ENCODE results near the gene F2.

F2 gene

DNA sequence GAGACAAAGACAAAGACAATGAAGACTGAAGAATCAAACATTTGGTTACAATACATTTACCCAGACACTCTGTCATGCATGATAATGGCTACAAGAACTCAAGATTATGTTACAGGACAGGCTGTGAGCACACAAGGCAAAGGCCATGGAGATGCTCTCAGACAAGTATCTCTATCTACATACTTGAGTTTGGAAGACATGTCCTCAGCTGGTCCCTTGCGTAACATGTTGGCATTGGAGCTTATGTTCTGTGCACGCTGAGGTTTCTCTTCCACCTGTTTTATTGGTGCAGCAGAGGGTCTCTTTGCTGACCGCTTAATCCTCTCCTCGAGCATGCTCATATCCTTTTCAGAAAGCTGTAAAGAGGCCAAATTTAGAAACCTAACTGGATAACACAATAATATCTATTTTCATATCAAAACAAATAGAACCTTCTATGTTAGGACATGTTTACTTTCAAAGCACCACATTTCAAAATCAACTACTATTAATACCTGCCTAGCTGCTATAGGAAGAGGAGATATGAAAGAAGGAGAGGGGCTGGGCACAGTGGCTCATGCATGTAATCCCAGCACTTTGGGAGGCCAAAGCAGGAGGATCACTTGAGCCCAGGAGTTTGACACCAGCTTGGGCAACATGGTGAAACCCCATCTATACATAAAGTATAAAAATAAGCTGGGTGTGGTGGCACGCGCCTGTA, 41.6 kb downstream of the F2 start:
- no peak overlapping the region for H3K4me3 ChIP-seq (ENCODE audit: low read depth in 1 of 2, low read length in 2 of 2)
- no peaks in the 10 kb centered on the region for H3K9me3 ChIP-seq (ENCODE audit: low read length)
- H3K4me1 ChIP-seq (ENCODE audit: insufficient read depth, low read length): no peaks in the 10 kb centered on the region
- H3K27ac ChIP-seq (ENCODE audit: low read depth, low read length): no peak overlapping the region
- no peaks in the 10 kb centered on the region for H3K27me3 ChIP-seq (ENCODE audit: control insufficient read depth in 1 of 2, insufficient read depth in 2 of 2, low read length in 2 of 2)
- peaks cover 53% of the 10 kb centered on the region for H3K36me3 ChIP-seq (ENCODE audit: insufficient read depth, low read length)
- H3K9ac ChIP-seq (ENCODE audit: low read length): no peak overlapping the region

DNA sequence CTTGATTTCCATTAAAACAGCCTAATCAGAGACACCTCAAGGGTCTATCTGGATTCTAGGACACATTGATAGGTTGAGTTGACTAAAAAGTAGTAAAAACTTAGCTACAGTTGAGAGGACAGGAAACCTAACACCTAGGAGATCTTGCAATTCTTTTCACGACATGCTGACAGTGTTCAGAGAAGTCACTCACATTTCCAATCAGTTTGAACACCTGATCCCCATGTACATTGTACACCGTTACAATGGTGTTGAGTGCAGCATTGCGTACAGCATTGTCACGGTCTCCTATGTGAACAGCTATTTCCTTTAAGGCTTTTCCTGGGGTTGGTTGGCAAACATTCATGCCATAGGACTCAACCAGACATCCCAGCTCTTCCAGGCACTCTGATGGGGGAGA, 42.8 kb downstream of the F2 start:
- Histone ChIP-seq H3K36me3 (ENCODE audit: insufficient read depth, low read length) (peaks cover 53% of the 10 kb centered on the region), H3K4me1 (ENCODE audit: insufficient read depth, low read length) (no peaks in the 10 kb centered on the region), H3K9ac (ENCODE audit: low read length) (no peak overlapping the region), H3K9me3 (ENCODE audit: low read length) (no peaks in the 10 kb centered on the region), H3K4me3 (ENCODE audit: low read depth in 1 of 2, low read length in 2 of 2) (no peak overlapping the region), H3K27ac (ENCODE audit: low read depth, low read length) (no peak overlapping the region), H3K27me3 (ENCODE audit: control insufficient read depth in 1 of 2, insufficient read depth in 2 of 2, low read length in 2 of 2) (no peaks in the 10 kb centered on the region)

DNA sequence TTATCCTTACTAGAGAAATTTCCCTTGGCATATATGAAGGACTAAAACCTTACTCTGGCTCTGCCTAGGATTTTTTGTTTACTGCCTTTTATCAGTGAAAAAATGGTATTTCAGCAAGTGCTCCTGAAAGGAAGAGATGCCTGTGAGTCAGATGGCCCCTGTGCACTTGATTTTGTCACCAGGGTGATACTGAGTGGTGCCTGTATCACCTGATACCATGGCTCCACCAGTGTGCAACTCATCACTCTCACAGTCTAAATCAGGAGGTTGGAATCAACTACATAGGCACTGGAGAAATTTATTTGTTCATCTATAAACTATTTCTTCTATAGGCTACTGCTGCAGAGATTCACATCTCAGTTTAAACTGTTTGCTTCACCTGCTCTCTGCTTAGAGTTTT, 43.2 kb downstream of the F2 start:
- no peak overlapping the region for H3K9ac ChIP-seq (ENCODE audit: low read length)
- H3K9me3 ChIP-seq (ENCODE audit: low read length): no peaks in the 10 kb centered on the region
- no peak overlapping the region for H3K4me3 ChIP-seq (ENCODE audit: low read depth in 1 of 2, low read length in 2 of 2)
- peaks cover 53% of the 10 kb centered on the region for H3K36me3 ChIP-seq (ENCODE audit: insufficient read depth, low read length)
- no peaks in the 10 kb centered on the region for H3K27me3 ChIP-seq (ENCODE audit: control insufficient read depth in 1 of 2, insufficient read depth in 2 of 2, low read length in 2 of 2)
- H3K4me1 ChIP-seq (ENCODE audit: insufficient read depth, low read length): no peaks in the 10 kb centered on the region
- no peak overlapping the region for H3K27ac ChIP-seq (ENCODE audit: low read depth, low read length)

DNA sequence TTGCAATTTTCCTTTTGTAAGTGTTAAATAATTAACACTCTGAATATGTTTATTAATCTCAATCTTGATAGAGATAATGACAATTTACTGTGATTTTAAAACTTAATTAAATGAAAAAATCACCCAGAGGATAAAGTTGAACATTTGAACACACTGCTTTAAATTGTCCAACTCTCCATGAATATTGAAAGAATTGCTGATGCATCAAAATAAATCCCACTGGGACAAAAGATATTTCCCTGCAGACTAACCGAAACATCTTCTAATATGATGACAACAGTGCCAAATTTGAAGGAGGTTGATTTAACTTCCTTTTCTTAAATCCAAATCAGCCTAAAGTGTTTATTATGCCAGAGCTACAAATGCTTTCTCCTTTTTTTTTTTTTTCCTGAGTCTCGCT, 47.6 kb downstream of the F2 start:
- peaks cover 42% of the 10 kb centered on the region for H3K36me3 ChIP-seq (ENCODE audit: insufficient read depth, low read length)
- H3K27me3 ChIP-seq (ENCODE audit: control insufficient read depth in 1 of 2, insufficient read depth in 2 of 2, low read length in 2 of 2): no peaks in the 10 kb centered on the region
- no peaks in the 10 kb centered on the region for H3K4me1 ChIP-seq (ENCODE audit: insufficient read depth, low read length)
- H3K9ac ChIP-seq (ENCODE audit: low read length): no peak overlapping the region
- H3K9me3 ChIP-seq (ENCODE audit: low read length): no peaks in the 10 kb centered on the region
- no peak overlapping the region for H3K4me3 ChIP-seq (ENCODE audit: low read depth in 1 of 2, low read length in 2 of 2)
- no peak overlapping the region for H3K27ac ChIP-seq (ENCODE audit: low read depth, low read length)

DNA sequence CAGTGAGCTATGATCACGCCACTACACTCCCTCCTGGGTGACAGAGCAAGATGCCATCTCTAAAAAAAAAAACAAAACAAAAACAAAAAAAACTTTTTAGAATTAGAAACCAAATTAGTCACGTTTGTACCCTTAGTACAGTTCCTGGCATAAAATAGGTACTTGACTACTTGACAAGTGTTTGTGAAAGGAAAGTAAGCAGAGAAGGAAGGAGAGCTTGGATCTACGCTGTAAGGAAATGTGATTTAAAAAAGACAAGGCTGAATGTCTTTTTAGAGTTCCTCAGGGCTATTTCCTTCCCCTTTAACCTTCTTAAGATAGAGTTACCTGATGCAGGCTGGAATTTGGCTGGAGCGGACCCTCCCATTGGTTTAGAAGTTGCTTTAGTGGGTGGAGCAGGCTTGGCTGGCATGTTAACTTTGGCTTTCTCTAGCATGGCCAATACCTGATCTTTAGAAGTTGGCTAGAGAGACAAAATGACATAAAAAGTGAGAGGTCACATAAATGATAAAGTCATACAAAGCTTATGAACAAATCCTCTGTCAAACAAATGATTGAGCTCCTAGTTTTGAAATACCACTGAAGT, 50.7 kb downstream of the F2 start:
- H3K4me1 ChIP-seq (ENCODE audit: insufficient read depth, low read length): no peaks in the 10 kb centered on the region

GRCh38 chr11:46776878-46777277, 57.9 kb downstream of the F2 start:
- H3K27ac ChIP-seq (ENCODE audit: low read depth, low read length): no peak overlapping the region
- H3K9ac ChIP-seq (ENCODE audit: low read length): no peak overlapping the region
- no peaks in the 10 kb centered on the region for H3K9me3 ChIP-seq (ENCODE audit: low read length)
- H3K27me3 ChIP-seq (ENCODE audit: control insufficient read depth in 1 of 2, insufficient read depth in 2 of 2, low read length in 2 of 2): no peaks in the 10 kb centered on the region
- H3K4me3 ChIP-seq (ENCODE audit: low read depth in 1 of 2, low read length in 2 of 2): no peak overlapping the region
- H3K4me1 ChIP-seq (ENCODE audit: insufficient read depth, low read length): no peaks in the 10 kb centered on the region
- H3K36me3 ChIP-seq (ENCODE audit: insufficient read depth, low read length): peaks cover 42% of the 10 kb centered on the region

More for the DNA sequence above, 50.7 kb downstream of the F2 start:
- Histone ChIP-seq H3K27ac (ENCODE audit: low read depth, low read length) (no peak overlapping the region), H3K9ac (ENCODE audit: low read length) (no peak overlapping the region), H3K36me3 (ENCODE audit: insufficient read depth, low read length) (peaks cover 23% of the 10 kb centered on the region), H3K9me3 (ENCODE audit: low read length) (no peaks in the 10 kb centered on the region), H3K27me3 (ENCODE audit: control insufficient read depth in 1 of 2, insufficient read depth in 2 of 2, low read length in 2 of 2) (no peaks in the 10 kb centered on the region), H3K4me3 (ENCODE audit: low read depth in 1 of 2, low read length in 2 of 2) (no peak overlapping the region)

DNA sequence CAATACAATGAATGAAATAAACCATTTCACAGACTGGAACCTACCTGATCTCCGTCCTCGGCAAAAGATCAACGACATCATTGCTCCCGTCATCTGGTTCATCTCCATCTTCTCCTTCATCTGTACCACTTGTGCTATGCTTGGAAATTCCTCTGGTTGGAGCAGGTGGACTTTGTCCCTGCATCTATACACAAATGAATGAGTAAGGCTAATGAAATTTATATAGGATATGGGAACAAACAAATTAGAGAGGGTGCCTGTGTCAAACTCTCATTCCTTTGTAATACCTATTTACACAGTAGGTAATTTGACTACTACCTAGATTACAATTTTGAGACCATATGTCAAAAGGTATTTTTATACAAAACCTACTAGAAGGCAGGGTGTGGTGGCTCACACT, 59.4 kb downstream of the F2 start:
- H3K4me3 ChIP-seq (ENCODE audit: low read depth in 1 of 2, low read length in 2 of 2): no peak overlapping the region
- peaks cover 55% of the 10 kb centered on the region for H3K36me3 ChIP-seq (ENCODE audit: insufficient read depth, low read length)
- no peaks in the 10 kb centered on the region for H3K9me3 ChIP-seq (ENCODE audit: low read length)
- H3K9ac ChIP-seq (ENCODE audit: low read length): no peak overlapping the region
- H3K4me1 ChIP-seq (ENCODE audit: insufficient read depth, low read length): no peaks in the 10 kb centered on the region
- no peak overlapping the region for H3K27ac ChIP-seq (ENCODE audit: low read depth, low read length)
- no peaks in the 10 kb centered on the region for H3K27me3 ChIP-seq (ENCODE audit: control insufficient read depth in 1 of 2, insufficient read depth in 2 of 2, low read length in 2 of 2)
